Superior temporal gyrus (tissue), 1 donor: ENCODE measurements around the gene RFFL.

Experiments used
- DNase-seq: peaks from one replicate; pipeline ENCODE4 v3.0.0-alpha.2; 2016; ENCODE audit errors: extremely low spot score

Gene RFFL

DNA sequence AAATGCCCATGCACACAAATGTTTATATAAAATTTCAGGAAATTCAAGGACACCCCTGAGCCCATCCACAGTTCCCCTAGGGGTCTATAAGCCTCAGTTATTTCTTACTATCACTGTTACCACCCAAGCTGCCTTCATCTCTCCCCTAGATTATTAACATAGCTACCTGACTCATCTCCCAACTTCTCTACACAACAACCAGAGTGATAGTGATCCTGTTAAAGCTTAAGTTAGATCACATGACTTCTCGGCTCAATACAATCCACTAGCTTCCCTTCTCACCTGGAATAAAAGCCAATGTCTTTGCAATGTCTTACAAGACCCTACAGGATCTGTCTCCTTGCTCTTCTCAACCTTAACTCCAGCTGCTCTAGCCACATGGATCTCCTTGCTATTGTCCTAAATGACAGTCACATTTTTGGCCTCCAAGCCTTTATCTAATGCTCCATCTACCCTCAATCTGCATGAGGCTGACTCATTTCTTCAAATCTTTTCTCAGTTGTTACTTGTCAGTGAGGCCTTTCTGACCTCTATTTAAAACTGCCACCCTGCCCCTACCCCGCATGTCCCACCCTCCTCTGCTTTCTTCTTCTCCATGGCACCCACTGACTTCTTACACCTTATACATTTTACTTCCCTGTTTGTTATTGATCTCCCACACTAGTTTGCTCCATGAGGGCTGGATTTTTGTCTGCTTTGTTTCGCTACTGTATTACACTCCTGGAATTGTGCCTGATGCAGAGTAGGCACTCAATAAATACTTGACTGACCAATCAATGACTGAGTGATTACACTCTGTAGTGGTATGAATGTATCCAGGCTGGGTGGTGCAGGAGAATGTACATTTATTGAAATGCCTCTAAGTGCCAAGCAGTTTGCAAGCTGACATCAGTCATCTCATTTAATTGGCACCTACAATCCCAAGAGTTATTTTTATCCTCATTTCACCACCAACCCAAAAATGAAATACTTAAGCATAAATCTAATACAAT, 88.4 kb downstream of the RFFL start:
- no peak for DNase-seq

DNA sequence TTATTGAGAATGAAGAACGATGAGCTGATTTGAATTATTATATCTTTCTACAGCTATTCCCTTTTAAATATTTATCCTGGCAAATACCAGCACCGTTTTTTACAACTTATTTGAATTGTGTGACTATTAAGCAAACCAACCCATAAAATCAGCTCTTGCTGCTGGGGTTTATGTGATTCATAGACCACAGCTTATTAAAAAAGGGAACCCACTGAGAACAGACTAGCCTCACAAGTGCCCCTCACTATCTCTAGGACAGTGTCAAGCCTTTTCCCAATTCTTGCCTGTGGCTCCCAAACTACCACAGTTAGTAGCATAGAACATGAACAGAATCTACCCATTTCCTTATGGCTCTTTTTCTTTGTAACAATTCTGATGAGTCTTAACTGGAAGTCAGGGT, 89.3 kb downstream of the RFFL start:
- DNase-seq: no peak

DNA sequence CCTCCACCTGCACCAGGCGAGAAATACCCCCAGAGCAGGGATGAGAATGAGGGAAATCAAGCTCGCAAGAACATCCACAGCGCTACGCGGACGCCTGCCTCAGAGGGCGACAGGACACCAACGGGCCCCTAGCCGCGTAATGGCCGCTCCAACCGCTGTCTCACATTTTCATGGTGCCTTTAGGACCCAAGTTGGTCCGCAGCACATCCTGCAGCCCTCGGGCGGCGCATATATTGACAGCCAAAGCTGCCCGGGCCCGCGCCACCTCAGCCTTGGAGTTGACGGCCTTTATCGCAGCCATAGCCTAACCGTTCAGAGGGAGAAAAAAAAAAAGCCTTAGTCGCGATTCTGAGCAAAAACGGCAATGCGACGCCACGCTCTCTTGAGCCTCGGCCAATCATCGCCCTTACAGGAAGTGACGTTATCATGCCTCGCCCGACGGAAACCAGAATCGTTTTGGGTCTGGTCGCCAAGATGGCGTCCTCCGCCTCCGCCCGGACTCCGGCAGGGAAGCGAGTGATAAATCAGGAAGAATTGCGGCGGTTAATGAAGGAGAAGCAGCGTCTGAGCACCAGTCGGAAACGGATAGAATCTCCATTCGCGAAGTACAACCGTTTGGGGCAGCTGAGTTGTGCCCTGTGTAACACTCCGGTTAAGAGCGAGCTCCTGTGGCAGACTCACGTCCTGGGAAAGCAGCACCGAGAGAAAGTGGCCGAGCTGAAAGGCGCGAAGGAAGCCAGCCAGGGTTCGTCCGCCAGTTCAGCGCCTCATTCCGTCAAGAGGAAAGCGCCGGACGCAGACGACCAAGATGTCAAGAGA, 102.2 kb downstream of the RFFL start, which contains the start of the genes CCT6B and ZNF830:
Gene CCT6B, minus strand, starts transcription at position 368 of the 819 bp plus-strand sequence. Its CDS starts 67 bp downstream, at position 301.
Gene ZNF830, plus strand, starts transcription at position 448 of the 819 bp plus-strand sequence. Its CDS starts 27 bp downstream, at position 475.
- peak; percentile 99 for DNase-seq

DNA sequence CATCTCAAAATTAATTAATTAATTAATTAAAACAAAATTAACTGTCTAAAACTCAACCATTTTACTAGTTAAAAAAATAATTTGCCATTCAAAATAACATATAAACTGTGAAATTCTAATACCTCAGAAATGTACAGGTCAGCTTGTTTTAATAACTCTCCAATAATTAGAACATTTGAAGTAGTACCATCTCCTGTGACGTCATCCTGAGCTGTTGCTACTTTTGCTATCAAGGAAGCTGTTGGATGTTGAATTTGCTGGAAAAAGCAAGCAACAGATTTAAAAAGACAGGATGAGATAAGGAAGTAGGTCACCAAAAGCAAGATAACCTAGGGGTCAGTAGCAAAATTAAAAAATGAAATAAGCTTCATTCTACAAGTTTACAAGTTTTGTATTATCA, 105.1 kb downstream of the RFFL start:
- no peak for DNase-seq
